A549 (cell line): ENCODE results near the gene FBXL13. TPM values are rescaled to one million over a fixed set of nuclear protein-coding genes. Genes with fewer than 3 reads are reported as not detected.

Source experiments
- ATAC-seq, 2 experiments: fragments of 200-7000 bp in 1 of 2; fragments of >200 bp in 1 of 2; cut with Nextera tagmentation in 1 of 2; cut with Tn5 transposase in 1 of 2; 3 replicates each; pipeline versions ENCODE4 v1.8.0 to v1.9.1; 2018 to 2020; ENCODE audit warnings: mild to moderate bottlenecking in 1 of 2, moderate library complexity in 1 of 2
- CTCF ChIA-PET: fragments of 300-600 bp; sonication (Branson Sonifier 250); formaldehyde crosslinking; extraction: SDS; loops from one replicate; lab custom pipeline; 2021; ENCODE audit warnings: antibody characterized with exemption, inconsistent platforms; lab: Yijun Ruan, JAX
- POLR2A ChIA-PET: fragments of 350-600 bp; formaldehyde crosslinking; extraction: SDS; loops from one replicate; lab custom pipeline; 2021; ENCODE audit warnings: antibody characterized with exemption, inconsistent platforms; lab: Yijun Ruan, JAX
- DNase-seq, 2 experiments: peaks; one replicate each; pipeline versions ENCODE4 v3.0.0 to v3.0.0-alpha.2; 2011 to 2016; ENCODE audit warnings: low read depth in 1 of 2, low spot score in 1 of 2
- FAIRE-seq: peaks from 2 replicates; lab custom pipeline; 2011; peaks lifted over from hg19 to GRCh38; lab: Jason Lieb, UNC
- H3K27ac ChIP-seq, 2 experiments: fragments of >200 bp; sonication (Bioruptor Twin); formaldehyde crosslinking; 3 replicates each; pipeline ENCODE4 v1.5.1; 2016 to 2017
- H3K4me1 ChIP-seq: fragments of >200 bp; sonication (Bioruptor Twin); formaldehyde crosslinking; 3 replicates; pipeline ENCODE4 v1.6.1; 2016
- H3K4me2 ChIP-seq: fragments of >200 bp; sonication (Bioruptor Twin); formaldehyde crosslinking; 3 replicates; pipeline ENCODE4 v1.6.1; 2016
- H3K4me3 ChIP-seq: fragments of >200 bp; sonication (Bioruptor Twin); formaldehyde crosslinking; 3 replicates; pipeline ENCODE4 v1.5.1; 2016
- H3K9me3 ChIP-seq: fragments of >200 bp; sonication (Bioruptor Twin); formaldehyde crosslinking; 3 replicates; pipeline ENCODE4 v1.6.1; 2016
- CEBPB ChIP-seq, 2 experiments: fragments of >200 bp in 1 of 2; sonication (Bioruptor Twin) in 1 of 2; formaldehyde crosslinking in 1 of 2; IDR thresholded peaks; 2 replicates each; pipeline ENCODE4 v1.6.1; 2012 to 2016
- CTCF ChIP-seq: fragments of >200 bp; sonication (Bioruptor Twin); formaldehyde crosslinking; IDR thresholded peaks from 3 replicates; pipeline ENCODE4 v1.5.1; 2016
- E2F6 ChIP-seq: IDR thresholded peaks from 2 replicates; pipeline ENCODE4 v1.6.1; 2012; ENCODE audit warnings: low read depth, borderline replicate concordance
- EP300 ChIP-seq, 2 experiments: fragments of >200 bp; sonication (Bioruptor Twin); formaldehyde crosslinking; IDR thresholded peaks; 2 replicates in 1 of 2; 3 replicates in 1 of 2; pipeline ENCODE4 v1.6.1; 2016 to 2017
- FOXS1 ChIP-seq: fragments of 250-450 bp; sonication (Bioruptor Pico); IDR thresholded peaks from 2 replicates; pipeline ENCODE4 v1.5.0; 2020; ENCODE audit warnings: mild to moderate bottlenecking, moderate library complexity
- GATA3 ChIP-seq: IDR thresholded peaks from 2 replicates; pipeline ENCODE4 v1.6.1; 2012; ENCODE audit warnings: borderline replicate concordance
- HDAC2 ChIP-seq: fragments of 200-600 bp; sonication (generic); IDR thresholded peaks from 2 replicates; pipeline ENCODE4 v1.6.1; 2016
- HES2 ChIP-seq: fragments of >200 bp; sonication (Bioruptor Twin); formaldehyde crosslinking; IDR thresholded peaks from 2 replicates; pipeline ENCODE4 v1.6.1; 2016
- HMGXB4 ChIP-seq: fragments of 250-450 bp; sonication (Bioruptor Pico); IDR thresholded peaks from 2 replicates; pipeline ENCODE4 v1.5.0; 2021; ENCODE audit warnings: mild to moderate bottlenecking, moderate library complexity, borderline replicate concordance
- HOXB13 ChIP-seq: fragments of 250-450 bp; sonication (Bioruptor Pico); IDR thresholded peaks from 2 replicates; pipeline ENCODE4 v1.5.0; 2020; ENCODE audit warnings: low read depth, mild to moderate bottlenecking, moderate library complexity
- MAZ ChIP-seq: fragments of 150-350 bp; IDR thresholded peaks from 2 replicates; pipeline ENCODE4 v1.6.1; 2014; ENCODE audit warnings: antibody characterized with exemption, low read depth, low read length, borderline replicate concordance
- PHF8 ChIP-seq: fragments of 200-600 bp; sonication (generic); IDR thresholded peaks from 2 replicates; pipeline ENCODE4 v1.6.1; 2016; ENCODE audit warnings: low read depth, mild to moderate bottlenecking, antibody characterized with exemption, moderate library complexity, borderline replicate concordance
- POLR2A ChIP-seq: IDR thresholded peaks from 2 replicates; pipeline ENCODE4 v1.6.1; 2012; ENCODE audit warnings: mild to moderate bottlenecking, low read length
- RFX5 ChIP-seq: fragments of 450-650 bp; IDR thresholded peaks from 2 replicates; pipeline ENCODE4 v1.7.1; 2014; ENCODE audit warnings: antibody characterized with exemption, mild to moderate bottlenecking, moderate library complexity
- RNF2 ChIP-seq: fragments of 200-600 bp; sonication (generic); IDR thresholded peaks from 2 replicates; pipeline ENCODE4 v1.6.1; 2016; ENCODE audit warnings: low read depth, mild to moderate bottlenecking, antibody characterized with exemption, moderate library complexity, borderline replicate concordance
- SMC3 ChIP-seq: fragments of >200 bp; sonication (Bioruptor Twin); formaldehyde crosslinking; IDR thresholded peaks from 3 replicates; pipeline ENCODE4 v1.6.1; 2018; ENCODE audit warnings: inconsistent platforms
- ZFP36 ChIP-seq: fragments of 450-650 bp; IDR thresholded peaks from 2 replicates; pipeline ENCODE4 v1.6.1; 2014; ENCODE audit warnings: borderline replicate concordance; ENCODE audit not compliant: partially characterized antibody
- ZNF302 ChIP-seq: fragments of 250-450 bp; sonication (Bioruptor Pico); IDR thresholded peaks from 2 replicates; pipeline ENCODE4 v1.9.0; 2021; ENCODE audit warnings: inconsistent platforms, mild to moderate bottlenecking, moderate library complexity
- WGBS: methylation state at CpG from one replicate; pipeline ENCODE4 v1.1.6; 2017; ENCODE audit errors: missing lambda C conversion rate; 5-methylcytosine and 5-hydroxymethylcytosine counted together
- polyA plus RNA-seq, 4 experiments: library from polyadenylated mRNA; depleted of rRNA in 3 of 4; stranded (reverse); fragments of >200 nt; fragmentation: RNase III in 1 of 4; extraction: RNeasy Plus Mini Kit Qiagen cat#74134 plus additional on column Dnase treatment in 1 of 4; gene quantifications; 2 replicates in 3 of 4; 3 replicates in 1 of 4; pipeline ENCODE4 v1.2.3, GENCODE V29; 2011 to 2017

Gene FBXL13
- polyA plus RNA-seq, 2 of the 4 experiments (the other 2 are of a cell fraction): 0.45 to 0.70 TPM

GRCh38 chr7:103119791-103120291 is 45.2 kb upstream of the FBXL13 start:
- FAIRE-seq: no peak
- CTCF ChIA-PET: interaction anchor here (0.5 to 1.3 kb wide), 2 partner anchors 28 to 1597 kb away, joined by 3 to 4 read pairs; no protein-coding TSS in a partner anchor
- 92% methylated on average over 11 of the region's 11 CpGs for WGBS

GRCh38 chr7:103117465-103117864 is 42.9 kb upstream of the FBXL13 start:
- ATAC-seq: no peak
- no peak for TF ChIP-seq ZFP36
- TF ChIP-seq GATA3: no peak
- no peak for TF ChIP-seq HOXB13 (CRISPR knock-in tag)
- TF ChIP-seq ZNF302 (CRISPR knock-in tag): no peak
- TF ChIP-seq HDAC2: no peak
- no peak for TF ChIP-seq MAZ
- no peak for TF ChIP-seq PHF8
- TF ChIP-seq E2F6: no peak
- TF ChIP-seq CTCF: no peak
- no peak for TF ChIP-seq POLR2A
- TF ChIP-seq RNF2: no peak
- no peak for TF ChIP-seq HMGXB4 (CRISPR knock-in tag)
- TF ChIP-seq SMC3: no peak
- no peak for TF ChIP-seq RFX5
- no peak for TF ChIP-seq FOXS1
- TF ChIP-seq, all 56 proteins: peak for 0
- POLR2A ChIA-PET: no interaction called here

More at GRCh38 chr7:103119791-103120291, 45.2 kb upstream of the FBXL13 start:
- H3K4me3 ChIP-seq: no peak overlapping the region
- no peak for TF ChIP-seq HDAC2
- TF ChIP-seq CTCF: no peak
- TF ChIP-seq CEBPB (IDR thresholded peaks at IDR 0.05): no peak
- TF ChIP-seq HES2: no peak
- TF ChIP-seq EP300 (IDR thresholded peaks at IDR 0.05): no peak
- H3K4me1 ChIP-seq: peaks cover 10% of the 10 kb centered on the region
- no peak overlapping the region for H3K27ac ChIP-seq
- DNase-seq (no peak), ATAC-seq (no peak)
- H3K4me2 ChIP-seq: no peak overlapping the region
- POLR2A ChIA-PET: no interaction called here
- H3K9me3 ChIP-seq: no peaks in the 10 kb centered on the region

More at GRCh38 chr7:103117465-103117864, 42.9 kb upstream of the FBXL13 start:
- Histone ChIP-seq H3K27ac (no peak overlapping the region), H3K9me3 (no peaks in the 10 kb centered on the region), H3K4me3 (no peak overlapping the region), H3K4me2 (no peak overlapping the region), H3K4me1 (0 out of 3 replicates have a peak, but pooled peaks cover 4% of the 10 kb centered on the region)
- CTCF ChIA-PET: no interaction called here
- DNase-seq: no peak
- WGBS: 87% methylated on average over 2 of the region's 2 CpGs
- no peak for FAIRE-seq
